Activated T-cell treated with anti-CD3 and anti-CD28 coated beads, Interleukin-2, amount 50 U/mL, for 24 hours (primary cell): ENCODE results near the gene SH3TC2.

Source experiments
- DNase-seq: peaks from one replicate; pipeline ENCODE4 v3.0.0-alpha.2; 2020
- H3K27ac Mint-ChIP-seq: 2 replicates; pipeline ENCODE4 v1.8.0; 2020; ENCODE audit warnings: mild to moderate bottlenecking, mixed read lengths
- H3K27me3 Mint-ChIP-seq: 2 replicates; pipeline ENCODE4 v1.8.0; 2020; ENCODE audit warnings: mixed read lengths
- H3K36me3 Mint-ChIP-seq: 2 replicates; pipeline ENCODE4 v1.8.0; 2020; ENCODE audit warnings: low read depth, mixed read lengths
- H3K4me1 Mint-ChIP-seq: 2 replicates; pipeline ENCODE4 v1.8.0; 2020; ENCODE audit warnings: low read depth, mixed read lengths
- H3K4me3 Mint-ChIP-seq: 2 replicates; pipeline ENCODE4 v1.8.0; 2020; ENCODE audit warnings: mild to moderate bottlenecking, moderate library complexity, mixed read lengths
- H3K9me3 Mint-ChIP-seq: 2 replicates; pipeline ENCODE4 v1.8.0; 2020; ENCODE audit warnings: mixed read lengths

SH3TC2 gene

GRCh38 chr5:149028984-149029383 is 33.9 kb downstream of the SH3TC2 start:
- Mint-ChIP-seq H3K36me3 (no peaks in the 10 kb centered on the region), H3K4me1 (no peaks in the 10 kb centered on the region), H3K27ac (no peak overlapping the region), H3K27me3 (no peaks in the 10 kb centered on the region), H3K9me3 (no peaks in the 10 kb centered on the region), H3K4me3 (no peak overlapping the region)
- no peak for DNase-seq

- Mint-ChIP-seq H3K36me3 (no peaks in the 10 kb centered on the region), H3K4me1 (no peaks in the 10 kb centered on the region), H3K9me3 (no peaks in the 10 kb centered on the region), H3K27me3 (no peaks in the 10 kb centered on the region), H3K27ac (no peak overlapping the region), H3K4me3 (no peak overlapping the region)
- no peak for DNase-seq
Measured at GRCh38 chr5:149028161-149028560, 34.7 kb downstream of the SH3TC2 start.

GRCh38 chr5:149027636-149028035 is 35.2 kb downstream of the SH3TC2 start:
- Mint-ChIP-seq H3K4me1 (no peaks in the 10 kb centered on the region), H3K9me3 (no peaks in the 10 kb centered on the region), H3K27me3 (peaks cover under 1% of the 10 kb centered on the region), H3K27ac (no peak overlapping the region), H3K4me3 (no peak overlapping the region), H3K36me3 (no peaks in the 10 kb centered on the region)
- DNase-seq: no peak

- Mint-ChIP-seq H3K4me1 (no peaks in the 10 kb centered on the region), H3K27ac (no peak overlapping the region), H3K36me3 (no peaks in the 10 kb centered on the region), H3K9me3 (no peaks in the 10 kb centered on the region), H3K27me3 (peaks cover 11% of the 10 kb centered on the region), H3K4me3 (no peak overlapping the region)
- DNase-seq: no peak
Measured at GRCh38 chr5:149024943-149025342, 37.9 kb downstream of the SH3TC2 start.

GRCh38 chr5:149024477-149024876 is 38.4 kb downstream of the SH3TC2 start:
- no peak overlapping the region for H3K4me3 Mint-ChIP-seq
- DNase-seq: no peak
- H3K4me1 Mint-ChIP-seq: no peaks in the 10 kb centered on the region
- H3K36me3 Mint-ChIP-seq: no peaks in the 10 kb centered on the region
- H3K27me3 Mint-ChIP-seq: peaks cover 13% of the 10 kb centered on the region
- no peaks in the 10 kb centered on the region for H3K9me3 Mint-ChIP-seq
- no peak overlapping the region for H3K27ac Mint-ChIP-seq

- H3K27ac Mint-ChIP-seq: no peak overlapping the region
- no peak overlapping the region for H3K4me3 Mint-ChIP-seq
- no peaks in the 10 kb centered on the region for H3K9me3 Mint-ChIP-seq
- DNase-seq: no peak
- H3K4me1 Mint-ChIP-seq: peaks cover 6% of the 10 kb centered on the region
- H3K27me3 Mint-ChIP-seq: peaks cover 19% of the 10 kb centered on the region
- H3K36me3 Mint-ChIP-seq: no peaks in the 10 kb centered on the region
Measured at GRCh38 chr5:149022200-149022599, 40.7 kb downstream of the SH3TC2 start.

- Mint-ChIP-seq H3K27me3 (peaks cover 19% of the 10 kb centered on the region), H3K4me3 (no peak overlapping the region), H3K4me1 (peaks cover 6% of the 10 kb centered on the region), H3K9me3 (no peaks in the 10 kb centered on the region), H3K27ac (no peak overlapping the region), H3K36me3 (no peaks in the 10 kb centered on the region)
- no peak for DNase-seq
Measured at GRCh38 chr5:149019679-149020078, 43.2 kb downstream of the SH3TC2 start.

- DNase-seq: no peak
- Mint-ChIP-seq H3K36me3 (no peaks in the 10 kb centered on the region), H3K27me3 (peaks cover 19% of the 10 kb centered on the region), H3K9me3 (no peaks in the 10 kb centered on the region), H3K4me3 (no peak overlapping the region), H3K4me1 (peaks cover 6% of the 10 kb centered on the region), H3K27ac (no peak overlapping the region)
Measured at GRCh38 chr5:149018909-149019443, 43.9 kb downstream of the SH3TC2 start.

GRCh38 chr5:149017636-149018035 is 45.2 kb downstream of the SH3TC2 start:
- no peak overlapping the region for H3K27ac Mint-ChIP-seq

GRCh38 chr5:149015561-149015960 is 47.3 kb downstream of the SH3TC2 start:
- H3K27me3 Mint-ChIP-seq: peaks cover 9% of the 10 kb centered on the region
- no peak for DNase-seq
- no peaks in the 10 kb centered on the region for H3K9me3 Mint-ChIP-seq
- H3K4me3 Mint-ChIP-seq: no peak overlapping the region
- H3K36me3 Mint-ChIP-seq: no peaks in the 10 kb centered on the region
- no peak overlapping the region for H3K27ac Mint-ChIP-seq
- peaks cover 6% of the 10 kb centered on the region for H3K4me1 Mint-ChIP-seq

More at GRCh38 chr5:149017636-149018035, 45.2 kb downstream of the SH3TC2 start:
- Mint-ChIP-seq H3K4me1 (peaks cover 6% of the 10 kb centered on the region), H3K9me3 (no peaks in the 10 kb centered on the region), H3K27me3 (peaks cover 19% of the 10 kb centered on the region), H3K36me3 (no peaks in the 10 kb centered on the region), H3K4me3 (no peak overlapping the region)
- DNase-seq: no peak

GRCh38 chr5:149015126-149015525 is 47.7 kb downstream of the SH3TC2 start:
- no peaks in the 10 kb centered on the region for H3K36me3 Mint-ChIP-seq
- H3K27ac Mint-ChIP-seq: no peak overlapping the region
- DNase-seq: no peak
- peaks cover 9% of the 10 kb centered on the region for H3K27me3 Mint-ChIP-seq
- H3K4me1 Mint-ChIP-seq: peaks cover 6% of the 10 kb centered on the region
- H3K4me3 Mint-ChIP-seq: no peak overlapping the region
- no peaks in the 10 kb centered on the region for H3K9me3 Mint-ChIP-seq

- no peak overlapping the region for H3K27ac Mint-ChIP-seq
- no peak for DNase-seq
- no peaks in the 10 kb centered on the region for H3K36me3 Mint-ChIP-seq
- H3K9me3 Mint-ChIP-seq: no peaks in the 10 kb centered on the region
- peaks cover 6% of the 10 kb centered on the region for H3K4me1 Mint-ChIP-seq
- no peak overlapping the region for H3K4me3 Mint-ChIP-seq
- peaks cover 7% of the 10 kb centered on the region for H3K27me3 Mint-ChIP-seq
Measured at GRCh38 chr5:149014571-149015031, 48.3 kb downstream of the SH3TC2 start.

- H3K4me1 Mint-ChIP-seq: peaks cover 2% of the 10 kb centered on the region
- H3K27me3 Mint-ChIP-seq: peaks cover 2% of the 10 kb centered on the region
- H3K4me3 Mint-ChIP-seq: no peak overlapping the region
- no peaks in the 10 kb centered on the region for H3K9me3 Mint-ChIP-seq
- no peak overlapping the region for H3K27ac Mint-ChIP-seq
- DNase-seq: no peak
- no peaks in the 10 kb centered on the region for H3K36me3 Mint-ChIP-seq
Measured at GRCh38 chr5:149013796-149014195, 49.1 kb downstream of the SH3TC2 start.

GRCh38 chr5:149012350-149012749 is 50.5 kb downstream of the SH3TC2 start:
- DNase-seq: no peak
- Mint-ChIP-seq H3K9me3 (no peaks in the 10 kb centered on the region), H3K4me1 (no peaks in the 10 kb centered on the region), H3K27me3 (no peaks in the 10 kb centered on the region), H3K27ac (no peak overlapping the region), H3K36me3 (no peaks in the 10 kb centered on the region), H3K4me3 (no peak overlapping the region)

GRCh38 chr5:149011728-149012127 is 51.1 kb downstream of the SH3TC2 start:
- DNase-seq: no peak
- no peaks in the 10 kb centered on the region for H3K9me3 Mint-ChIP-seq
- no peak overlapping the region for H3K4me3 Mint-ChIP-seq
- no peak overlapping the region for H3K27ac Mint-ChIP-seq
- no peaks in the 10 kb centered on the region for H3K36me3 Mint-ChIP-seq
- H3K4me1 Mint-ChIP-seq: no peaks in the 10 kb centered on the region
- H3K27me3 Mint-ChIP-seq: no peaks in the 10 kb centered on the region

GRCh38 chr5:149011084-149011483 is 51.8 kb downstream of the SH3TC2 start:
- no peak for DNase-seq
- H3K4me1 Mint-ChIP-seq: no peaks in the 10 kb centered on the region
- H3K27ac Mint-ChIP-seq: no peak overlapping the region
- no peaks in the 10 kb centered on the region for H3K36me3 Mint-ChIP-seq
- H3K4me3 Mint-ChIP-seq: no peak overlapping the region
- no peaks in the 10 kb centered on the region for H3K9me3 Mint-ChIP-seq
- no peaks in the 10 kb centered on the region for H3K27me3 Mint-ChIP-seq
